Motor neuron (in vitro differentiated cells): ENCODE results near the gene FOXI3. TPM values are rescaled to one million over a fixed set of nuclear protein-coding genes. Genes with fewer than 3 reads are reported as not detected.

Source experiments
- ATAC-seq, 8 experiments: fragments of 200-7000 bp; cut with Tn5 transposase; replicated peaks in 6 of 8; 2 replicates each; pipeline ENCODE4 v1.8.0; 2021; ENCODE audit warnings: mild to moderate bottlenecking in 8 of 8, moderate library complexity in 8 of 8
- H3K27ac ChIP-seq, 2 donors: fragments of 250-450 bp; sonication (Bioruptor Pico); 2 replicates each; pipeline ENCODE4 v1.9.0; 2021; ENCODE audit warnings: antibody characterized with exemption in 2 of 2, mild to moderate bottlenecking in 2 of 2, moderate library complexity in 1 of 2
- H3K4me1 ChIP-seq, 2 donors: fragments of 250-450 bp; sonication (Bioruptor Pico); replicated peaks in 1 of 2; 2 replicates each; pipeline ENCODE4 v1.6.1; 2021; ENCODE audit warnings: antibody characterized with exemption in 2 of 2, mild to moderate bottlenecking in 2 of 2, moderate library complexity in 1 of 2
- H3K4me3 ChIP-seq, 5 donors: fragments of 250-450 bp; sonication (Bioruptor Pico); 2 replicates each; pipeline ENCODE4 v1.9.0; 2021; ENCODE audit warnings: antibody characterized with exemption in 5 of 5, mild to moderate bottlenecking in 5 of 5, moderate library complexity in 4 of 5
- WGBS, 10 experiments: fragments of 450-650 bp; shearing (Covaris generic); methylation state at CpG; one replicate each; pipeline ENCODE4 v1.0.0; 2022; 5-methylcytosine and 5-hydroxymethylcytosine counted together
- in situ Hi-C, 9 experiments: fragments of 400-800 bp; cut with MboI; loops; one replicate each; pipeline ENCODE4 v1.15.0; 2021; ENCODE audit warnings: low sequenced_read_pairs in 9 of 9, low pct_unique_long_range_greater_than_20kb in 2 of 9; ENCODE audit not compliant: unreplicated experiment in 9 of 9
- total RNA-seq, 8 experiments: library from RNA; unstranded; fragments of 300-600 nt; gene quantifications; 2 replicates each; pipeline versions ENCODE4 v1.2.3 to v1.2.4, GENCODE V29; 2022

The FOXI3 gene
- total RNA-seq, 8 experiments from 2014 or later = 0.17 to 0.86 (median 0.23) TPM; not detected in 2

DNA sequence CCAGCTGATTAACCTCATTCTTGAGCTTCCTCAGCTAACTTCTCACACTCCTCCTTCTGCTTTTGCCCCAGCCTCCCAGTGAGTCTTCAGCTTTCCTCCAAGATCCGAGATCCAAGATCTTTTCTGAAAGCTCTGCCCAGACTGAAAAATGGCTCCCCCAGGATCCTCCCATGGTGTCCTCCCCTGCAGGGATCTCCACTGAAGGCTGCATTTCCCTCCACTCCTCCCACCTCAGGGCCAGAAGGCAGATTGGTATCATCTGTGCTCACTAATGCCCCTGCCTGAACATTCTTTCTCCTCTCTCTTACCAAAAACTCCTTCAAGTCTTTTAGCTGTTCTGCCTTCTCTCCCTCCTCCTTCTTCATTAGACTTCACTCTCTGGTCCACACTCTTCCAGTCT is 6.1 kb upstream of the FOXI3 start:
- WGBS, 10 experiments = 0 to 80% (median 30%) methylated on average over 1 of the region's 1 CpG; no CpG with 5 or more reads in 6 of the 10 experiments
- Histone ChIP-seq H3K27ac (no peak overlapping the region), H3K4me3 (no peak overlapping the region), H3K4me1 (no peaks in the 10 kb centered on the region)
- ATAC-seq = peak in 1 of 8 experiments; percentile 42
- in situ Hi-C loops = no loop called here

- no peak for ATAC-seq
- peak overlapping the region in 4 of 5 donors; percentile 30 to 45 (median 38) for H3K4me3 ChIP-seq
- no peak overlapping the region for H3K27ac ChIP-seq
- in situ Hi-C loops = no loop called here
- peaks cover 3 to 8% of the 10 kb centered on the region in 2 donors for H3K4me1 ChIP-seq
- WGBS, 10 experiments = 0 to 14% (median 2%) methylated on average over 5 to 22 of the region's 29 CpGs; no CpG with 5 or more reads in 1 of the 10 experiments
These were observed 588 bp upstream of the FOXI3 start for GRCh38 chr2:88452980-88453582.

GRCh38 chr2:88451811-88452564 is 505 bp downstream of the FOXI3 start:
- ATAC-seq = peak; percentile 23 to 79 (median 68)
- peaks cover 3 to 8% of the 10 kb centered on the region in 2 donors for H3K4me1 ChIP-seq
- WGBS, 10 experiments = 0 to 3% methylated on average over 4 to 5 of the region's 108 CpGs; no CpG with 5 or more reads in 8 of the 10 experiments
- H3K27ac ChIP-seq = no peak overlapping the region
- in situ Hi-C loops = no loop called here
- H3K4me3 ChIP-seq = peak overlapping the region; percentile 28 to 45 (median 33)

DNA sequence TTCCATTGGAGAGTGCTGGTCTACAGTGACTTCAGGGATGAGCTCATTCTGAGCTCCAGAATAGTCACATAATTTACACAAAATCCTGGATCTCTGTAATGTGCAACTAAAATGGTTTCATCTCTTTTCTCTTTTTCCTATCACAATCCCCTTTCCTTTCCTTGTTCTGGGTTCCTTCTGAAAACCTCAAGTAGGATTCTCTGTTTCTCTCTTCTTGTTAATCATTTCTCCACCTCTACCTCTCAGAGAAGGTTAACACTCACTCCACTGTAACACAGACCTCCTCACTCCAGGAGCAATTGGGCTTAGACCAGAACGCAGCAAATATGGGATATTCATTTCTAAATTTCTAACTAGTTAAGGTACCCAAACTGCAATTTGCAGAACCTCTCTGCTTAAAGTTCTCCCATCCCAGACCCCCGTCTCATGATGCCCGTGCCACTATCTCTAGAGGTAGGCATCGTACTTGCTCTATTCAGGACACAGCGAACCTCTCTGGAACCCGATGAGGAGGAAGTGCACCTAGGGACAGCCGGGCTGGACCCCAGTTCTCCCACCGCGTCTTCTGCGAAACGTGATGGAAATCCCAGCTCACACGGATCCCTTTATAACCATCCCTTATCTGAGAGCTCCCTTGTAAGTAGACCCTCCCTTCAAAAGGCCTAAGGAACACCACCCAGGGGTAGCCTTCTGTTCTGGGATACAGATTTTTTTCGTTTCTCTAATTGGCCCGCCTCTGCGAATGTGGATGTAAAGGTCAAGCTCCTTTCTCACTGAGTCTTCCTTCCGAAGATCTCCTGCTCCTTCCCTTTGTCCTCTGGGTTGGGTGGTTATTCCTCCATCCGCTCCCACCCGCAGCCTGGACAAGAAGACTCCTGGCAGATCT is 1.3 kb downstream of the FOXI3 start:
- in situ Hi-C loops = no loop called here
- H3K4me3 ChIP-seq = peak overlapping the region in 2 of 5 donors; percentile 30 to 43
- H3K4me1 ChIP-seq = peaks cover 3 to 8% of the 10 kb centered on the region in 2 donors
- WGBS, 10 experiments = 0 to 42% (median 15%) methylated on average over 1 to 13 of the region's 18 CpGs
- ATAC-seq = peak in 1 of 8 experiments; percentile 9
- H3K27ac ChIP-seq = no peak overlapping the region

- Histone ChIP-seq H3K4me1 (peaks cover 3 to 8% of the 10 kb centered on the region in 2 donors), H3K27ac (no peak overlapping the region), H3K4me3 (no peak overlapping the region)
- WGBS, 10 experiments = 39 to 100% (median 89%) methylated on average over 2 to 9 of the region's 10 CpGs; no CpG with 5 or more reads in 2 of the 10 experiments
- in situ Hi-C loops = no loop called here
- no peak for ATAC-seq
These were observed 2.3 kb downstream of the FOXI3 start for GRCh38 chr2:88450186-88450585.

DNA sequence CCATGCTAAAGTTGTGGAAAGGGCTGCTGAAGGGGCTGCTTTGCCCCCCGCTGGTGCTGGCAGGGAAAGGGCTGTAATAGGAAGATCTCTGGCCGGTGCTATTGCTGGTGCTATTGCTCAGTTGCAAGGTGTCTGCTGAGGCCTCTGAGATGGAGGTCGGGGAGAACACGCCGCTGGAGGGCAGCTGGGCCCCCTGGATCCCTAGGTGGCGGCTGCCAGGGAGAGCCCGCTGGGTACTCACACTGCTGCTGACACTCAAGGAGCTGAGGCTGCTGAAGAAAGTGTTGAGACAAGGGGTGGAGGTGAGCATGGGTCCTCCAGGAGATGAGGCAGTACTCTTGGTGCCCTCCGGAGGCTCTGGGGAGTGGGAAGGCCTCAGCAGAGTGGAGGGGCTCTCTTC is 4.2 kb downstream of the FOXI3 start:
- WGBS, 10 experiments = 60 to 67% methylated on average over 2 to 3 of the region's 8 CpGs; no CpG with 5 or more reads in 8 of the 10 experiments

GRCh38 chr2:88443353-88443938 is 9.0 kb downstream of the FOXI3 start:
- no peak for ATAC-seq
- 0 to 40% (median 13%) methylated on average over 1 to 2 of the region's 4 CpGs; no CpG with 5 or more reads in 5 of the 10 experiments for WGBS, 10 experiments

More for the DNA sequence above, 4.2 kb downstream of the FOXI3 start:
- in situ Hi-C loops = no loop called here
- Histone ChIP-seq H3K4me3 (no peak overlapping the region), H3K4me1 (peaks cover 3 to 8% of the 10 kb centered on the region in 2 donors), H3K27ac (no peak overlapping the region)
- no peak for ATAC-seq

DNA sequence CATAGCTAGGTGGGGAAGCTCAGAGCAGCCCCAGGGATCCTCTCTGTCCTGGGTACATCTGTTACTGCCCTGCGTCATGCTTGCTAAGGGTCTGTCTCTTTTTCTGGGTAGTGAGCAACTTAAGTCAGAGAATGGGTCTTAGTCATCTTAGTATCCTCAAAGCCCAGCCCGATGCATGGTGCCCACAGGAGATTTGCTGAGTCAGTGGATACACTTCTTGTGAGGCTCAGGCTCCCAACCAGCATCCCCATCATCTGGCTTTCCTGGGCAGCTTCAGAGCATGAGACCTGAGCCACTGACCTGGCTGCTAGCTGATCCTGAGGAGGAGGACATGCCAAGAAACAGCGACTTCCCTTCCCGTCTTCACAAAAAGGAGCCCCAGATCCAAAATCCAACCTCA is 10.0 kb downstream of the FOXI3 start:
- 0 to 100% (median 84%) methylated on average over 1 to 3 of the region's 4 CpGs; no CpG with 5 or more reads in 5 of the 10 experiments for WGBS, 10 experiments
- in situ Hi-C loops = no loop called here
- ATAC-seq = peak in 1 of 8 experiments; percentile 68
- Histone ChIP-seq H3K4me1 (no peaks in the 10 kb centered on the region), H3K4me3 (no peak overlapping the region), H3K27ac (no peak overlapping the region)

More at GRCh38 chr2:88443353-88443938, 9.0 kb downstream of the FOXI3 start:
- Histone ChIP-seq H3K4me1 (no peaks in the 10 kb centered on the region), H3K4me3 (no peak overlapping the region), H3K27ac (no peak overlapping the region)
- in situ Hi-C loops = no loop called here

- Histone ChIP-seq H3K27ac (no peak overlapping the region), H3K4me1 (no peaks in the 10 kb centered on the region), H3K4me3 (no peak overlapping the region)
- WGBS, 10 experiments = 13 to 100% (median 82%) methylated on average over 1 to 5 of the region's 5 CpGs; no CpG with 5 or more reads in 6 of the 10 experiments
- ATAC-seq = peak in 2 of 8 experiments; percentile 34 to 78
- in situ Hi-C loops = no loop called here
These were observed 10.4 kb downstream of the FOXI3 start for GRCh38 chr2:88442061-88442460.

- no peak for ATAC-seq
- Histone ChIP-seq H3K4me1 (no peaks in the 10 kb centered on the region), H3K27ac (no peak overlapping the region), H3K4me3 (no peak overlapping the region)
- in situ Hi-C loops = no loop called here
- 13 to 93% (median 79%) methylated on average over 2 to 4 of the region's 4 CpGs; no CpG with 5 or more reads in 1 of the 10 experiments for WGBS, 10 experiments
These were observed 15.5 kb downstream of the FOXI3 start for GRCh38 chr2:88437010-88437409.

GRCh38 chr2:88429929-88430328 is 22.6 kb downstream of the FOXI3 start:
- Histone ChIP-seq H3K4me3 (no peak overlapping the region), H3K4me1 (no peaks in the 10 kb centered on the region), H3K27ac (no peak overlapping the region)
- in situ Hi-C loops = no loop called here
- ATAC-seq = peak in 1 of 8 experiments; percentile 59
- WGBS, 10 experiments = 33 to 77% (median 64%) methylated on average over 1 to 7 of the region's 7 CpGs; no CpG with 5 or more reads in 3 of the 10 experiments

DNA sequence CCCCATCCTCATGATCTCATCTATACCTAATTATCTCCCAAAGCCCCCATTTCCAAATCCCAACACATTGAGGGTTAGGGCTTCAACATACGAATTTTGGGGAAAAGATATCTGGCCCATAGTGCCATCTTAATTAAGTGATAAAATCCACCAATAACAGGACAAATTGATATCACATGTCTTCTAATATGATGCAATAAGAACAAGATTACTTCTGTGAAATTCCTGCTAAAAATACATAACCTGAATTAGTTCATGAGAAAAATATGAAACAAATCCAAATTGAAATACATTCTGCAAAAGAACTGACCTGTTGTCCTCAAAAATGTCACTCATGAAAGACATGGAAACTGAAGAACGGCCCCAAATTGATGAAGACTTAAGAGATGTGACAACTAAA is 28.8 kb downstream of the FOXI3 start:
- no peak for ATAC-seq
- no peak overlapping the region for H3K4me3 ChIP-seq
- H3K4me1 ChIP-seq = no peaks in the 10 kb centered on the region
- in situ Hi-C loops = no loop called here
- WGBS, 10 experiments = 0 to 100% (median 14%) methylated on average over 1 to 2 of the region's 2 CpGs; no CpG with 5 or more reads in 2 of the 10 experiments
- H3K27ac ChIP-seq = no peak overlapping the region
